AG10803 (cell line): ENCODE measurements around the gene SH3TC1.

Source experiments
- DNase-seq: peaks from one replicate; pipeline ENCODE4 v3.0.0; 2010; ENCODE audit warnings: low read depth
- H3K4me3 ChIP-seq: 2 replicates; pipeline ENCODE4 v1.5.1; 2011; ENCODE audit warnings: mild to moderate bottlenecking, low read length, control low read depth
- TF ChIP-seq, protein P1 (sequence below): conservative IDR thresholded peaks from 2 replicates; pipeline ENCODE4 v1.5.1; 2011; ENCODE audit warnings: mild to moderate bottlenecking, low read length, control low read depth, inconsistent platforms

SH3TC1 gene

DNA sequence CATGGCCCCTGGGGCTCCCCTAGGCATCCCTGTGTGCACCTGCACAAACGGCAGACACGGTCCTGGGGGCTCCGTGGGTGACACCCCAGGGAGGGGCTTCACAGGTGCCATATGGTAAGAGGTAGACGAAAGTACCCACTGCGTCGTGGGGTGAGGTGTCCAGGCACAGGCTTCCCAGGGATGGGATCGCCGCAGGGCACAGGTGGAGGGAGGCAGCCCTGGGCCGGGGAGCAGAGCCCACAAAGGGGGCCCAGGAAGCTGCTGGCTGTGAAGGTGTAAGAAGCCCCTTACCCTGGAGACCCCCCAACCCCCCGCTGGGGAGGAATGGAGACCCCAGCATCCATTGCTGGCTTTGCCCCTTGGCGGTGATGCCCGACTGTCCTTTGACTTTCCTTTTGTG lies 10.9 kb downstream of the SH3TC1 start:
- TF ChIP-seq, protein P1, sequence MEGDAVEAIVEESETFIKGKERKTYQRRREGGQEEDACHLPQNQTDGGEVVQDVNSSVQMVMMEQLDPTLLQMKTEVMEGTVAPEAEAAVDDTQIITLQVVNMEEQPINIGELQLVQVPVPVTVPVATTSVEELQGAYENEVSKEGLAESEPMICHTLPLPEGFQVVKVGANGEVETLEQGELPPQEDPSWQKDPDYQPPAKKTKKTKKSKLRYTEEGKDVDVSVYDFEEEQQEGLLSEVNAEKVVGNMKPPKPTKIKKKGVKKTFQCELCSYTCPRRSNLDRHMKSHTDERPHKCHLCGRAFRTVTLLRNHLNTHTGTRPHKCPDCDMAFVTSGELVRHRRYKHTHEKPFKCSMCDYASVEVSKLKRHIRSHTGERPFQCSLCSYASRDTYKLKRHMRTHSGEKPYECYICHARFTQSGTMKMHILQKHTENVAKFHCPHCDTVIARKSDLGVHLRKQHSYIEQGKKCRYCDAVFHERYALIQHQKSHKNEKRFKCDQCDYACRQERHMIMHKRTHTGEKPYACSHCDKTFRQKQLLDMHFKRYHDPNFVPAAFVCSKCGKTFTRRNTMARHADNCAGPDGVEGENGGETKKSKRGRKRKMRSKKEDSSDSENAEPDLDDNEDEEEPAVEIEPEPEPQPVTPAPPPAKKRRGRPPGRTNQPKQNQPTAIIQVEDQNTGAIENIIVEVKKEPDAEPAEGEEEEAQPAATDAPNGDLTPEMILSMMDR = no peak
- no peak for DNase-seq

DNA sequence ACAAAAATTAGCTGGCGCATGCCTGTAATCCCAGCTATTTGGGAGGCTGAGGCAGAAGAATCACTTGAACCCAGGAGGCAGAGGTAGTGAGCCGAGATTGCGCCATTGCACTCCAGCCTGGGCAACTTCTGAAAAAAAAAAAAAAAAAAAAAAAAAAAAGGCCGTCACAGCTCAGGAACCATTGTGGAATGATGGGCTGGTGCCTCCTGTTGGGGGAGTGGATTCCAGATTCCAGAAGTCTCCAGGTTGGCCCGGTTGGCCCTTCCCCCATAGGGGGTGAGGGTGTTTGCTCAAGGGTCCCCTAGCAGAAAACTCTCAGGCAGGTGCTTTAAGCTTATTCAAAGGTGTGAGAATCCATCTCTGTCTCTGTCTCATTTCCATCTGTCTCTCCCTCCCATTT lies 11.5 kb downstream of the SH3TC1 start:
- DNase-seq = no peak
- TF ChIP-seq, protein P1 = no peak
- no peak overlapping the region for H3K4me3 ChIP-seq

More for the DNA sequence above, 10.9 kb downstream of the SH3TC1 start:
- no peak overlapping the region for H3K4me3 ChIP-seq

DNA sequence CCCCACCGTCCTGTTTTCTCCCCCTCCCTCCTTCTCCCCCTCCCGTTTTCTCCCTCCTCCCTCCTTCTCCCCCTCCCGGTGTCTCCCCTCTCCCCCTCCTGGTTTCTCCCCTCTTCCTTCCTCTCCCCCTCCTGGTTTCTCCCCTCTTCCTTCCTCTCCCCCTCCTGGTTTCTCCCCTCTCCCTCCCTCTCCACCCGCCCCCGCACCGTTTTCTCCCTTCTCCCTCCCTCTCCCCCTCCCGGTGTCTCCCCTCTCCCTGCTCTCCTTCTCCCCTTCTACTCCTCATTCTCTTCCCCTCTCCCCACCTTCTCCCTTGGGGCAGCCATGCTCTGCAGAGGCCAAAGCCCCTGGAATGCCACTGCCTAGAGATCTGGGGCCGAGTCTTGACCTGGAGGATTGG lies 12.2 kb downstream of the SH3TC1 start:
- no peak for DNase-seq
- TF ChIP-seq, protein P1 = no peak
- H3K4me3 ChIP-seq = no peak overlapping the region

DNA sequence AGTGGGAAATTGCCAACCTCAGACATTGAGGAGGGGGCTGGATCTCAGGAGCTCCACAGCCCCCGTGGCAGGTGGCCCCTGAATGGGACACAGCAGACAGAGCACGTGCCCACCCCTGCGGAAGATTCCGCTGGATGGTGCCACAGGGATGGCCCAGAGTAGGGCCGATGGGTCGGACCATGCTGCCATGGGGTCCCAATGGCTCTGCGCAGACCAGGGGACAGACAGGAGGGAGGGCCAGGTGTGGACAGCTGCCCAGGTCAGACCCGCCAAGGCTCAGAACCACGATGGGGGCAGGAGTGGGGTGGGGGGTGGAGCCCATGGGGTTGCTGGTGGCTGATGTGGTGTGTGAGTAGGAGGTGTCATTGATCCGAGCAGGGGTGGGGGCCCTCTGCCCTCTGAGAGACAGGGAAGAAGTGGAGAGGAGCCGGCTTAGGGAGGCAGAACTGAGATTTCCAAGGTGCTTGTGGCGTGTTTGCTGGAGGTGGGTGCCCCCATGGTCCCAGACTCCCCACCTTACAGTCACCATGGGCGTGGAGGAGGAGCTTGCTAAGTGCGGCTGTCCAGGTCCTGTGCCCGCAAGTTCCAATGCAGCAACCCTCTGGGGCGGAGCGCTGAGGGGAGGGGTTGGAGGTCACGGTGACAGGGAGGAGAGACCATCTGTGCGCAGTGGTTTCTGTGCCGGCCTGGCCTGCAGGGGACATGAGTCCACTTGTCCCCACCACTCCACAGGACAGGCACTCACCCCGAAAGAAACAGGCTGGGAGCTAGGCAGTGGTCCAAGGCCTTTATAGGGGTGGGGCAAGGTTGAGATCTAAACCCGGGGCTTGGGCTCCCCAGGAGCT lies 12.9 kb downstream of the SH3TC1 start:
- TF ChIP-seq, protein P1 = no peak
- H3K4me3 ChIP-seq = no peak overlapping the region
- DNase-seq = no peak

DNA sequence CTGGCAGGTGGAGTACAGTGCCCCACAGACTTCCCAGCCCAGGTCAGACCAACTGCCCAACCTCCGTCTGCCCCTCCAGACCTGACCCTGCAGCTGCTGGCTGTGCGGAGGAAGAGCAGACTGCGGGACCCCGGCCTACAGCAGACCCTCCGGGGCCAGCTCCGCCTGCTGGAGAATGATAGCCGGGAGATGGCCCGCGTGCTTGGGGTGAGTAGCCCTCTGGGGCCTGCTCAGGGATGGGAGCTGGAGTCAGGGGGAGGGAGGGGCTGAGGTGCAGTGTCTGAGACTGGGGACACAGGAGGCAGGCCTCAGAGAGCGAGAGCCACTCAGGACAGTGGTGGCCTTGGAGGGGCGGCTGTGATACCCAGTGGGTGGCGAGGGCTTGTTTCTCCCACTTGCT lies 13.5 kb downstream of the SH3TC1 start:
- H3K4me3 ChIP-seq = no peak overlapping the region
- TF ChIP-seq, protein P1 = no peak
- DNase-seq = no peak

DNA sequence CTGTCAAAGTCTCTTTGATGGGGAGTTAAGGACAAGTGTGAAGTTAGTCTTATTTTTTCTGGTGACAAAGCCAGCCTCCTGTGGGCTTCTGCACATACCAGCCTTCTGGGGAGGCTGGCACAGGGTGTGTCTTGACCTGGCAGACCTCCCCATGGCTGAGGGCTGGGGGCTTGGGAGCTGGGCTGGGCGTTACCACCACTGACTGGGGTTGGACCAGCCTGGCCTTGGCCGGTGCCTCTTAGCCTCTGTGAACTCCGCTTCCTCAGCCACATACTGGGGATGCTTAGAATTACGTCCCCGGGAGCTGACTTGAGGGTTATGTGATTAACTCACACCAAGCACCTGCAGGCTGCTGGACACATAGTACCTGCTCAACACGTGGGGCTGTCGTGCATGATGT lies 14.0 kb downstream of the SH3TC1 start:
- H3K4me3 ChIP-seq = no peak overlapping the region
- TF ChIP-seq, protein P1 = no peak
- no peak for DNase-seq

DNA sequence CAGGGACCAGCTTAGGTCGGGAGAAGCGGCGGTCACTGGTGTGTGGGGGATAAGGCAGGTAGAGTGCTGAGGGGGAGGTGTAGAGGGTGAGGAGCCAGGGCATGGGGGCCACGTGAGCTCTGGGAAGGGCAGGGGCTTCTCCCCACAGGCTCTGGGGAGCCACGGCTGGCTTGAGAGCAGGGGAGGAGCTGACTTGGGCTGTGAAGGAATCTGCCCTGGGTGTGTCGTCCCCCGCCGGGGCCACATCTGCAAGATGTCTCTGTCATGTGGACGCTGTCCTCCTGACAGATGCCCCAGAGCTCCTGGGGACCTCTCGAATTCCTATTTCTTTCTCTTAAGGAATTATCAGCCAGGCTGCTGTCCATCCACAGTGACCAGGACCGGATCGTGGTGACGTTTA lies 15.0 kb downstream of the SH3TC1 start:
- DNase-seq = no peak
- TF ChIP-seq, protein P1 = no peak
- H3K4me3 ChIP-seq = no peak overlapping the region
